Activated CD8-positive, alpha-beta memory T cell treated with anti-CD3 and anti-CD28 coated beads for 4 hours (primary cell): ENCODE measurements around the gene SLIT1.
"Not testable (repeated sequence)": the region's sequence is repeated elsewhere in the genome, so short reads cannot be mapped to it uniquely, and the experiment has no call there.

Source experiments
- DNase-seq, 2 donors: peaks; one replicate each; pipeline ENCODE4 v3.0.0-alpha.2; 2020; ENCODE audit warnings: low read depth in 2 of 2

The SLIT1 gene

DNA sequence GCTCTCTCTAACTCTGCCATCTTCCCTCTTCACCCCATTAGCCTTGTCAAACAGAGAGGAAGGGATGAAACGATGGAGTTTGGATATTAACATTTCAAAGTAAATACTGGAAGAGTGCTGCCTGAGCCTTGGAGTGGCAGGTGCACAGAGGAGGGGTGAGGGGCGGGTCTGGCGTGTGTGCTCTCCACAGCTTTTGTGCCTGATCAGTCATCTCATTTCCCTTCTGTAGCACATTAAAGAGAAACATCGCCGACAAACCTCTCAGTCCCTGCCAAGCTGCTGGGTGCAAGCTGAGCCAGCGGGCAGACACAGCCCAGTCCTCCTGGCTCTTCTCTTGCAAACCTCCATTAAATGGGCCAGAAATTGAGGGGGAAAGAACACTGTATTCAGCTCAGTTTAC lies 76.2 kb downstream of the SLIT1 start:
- DNase-seq: no peak

DNA sequence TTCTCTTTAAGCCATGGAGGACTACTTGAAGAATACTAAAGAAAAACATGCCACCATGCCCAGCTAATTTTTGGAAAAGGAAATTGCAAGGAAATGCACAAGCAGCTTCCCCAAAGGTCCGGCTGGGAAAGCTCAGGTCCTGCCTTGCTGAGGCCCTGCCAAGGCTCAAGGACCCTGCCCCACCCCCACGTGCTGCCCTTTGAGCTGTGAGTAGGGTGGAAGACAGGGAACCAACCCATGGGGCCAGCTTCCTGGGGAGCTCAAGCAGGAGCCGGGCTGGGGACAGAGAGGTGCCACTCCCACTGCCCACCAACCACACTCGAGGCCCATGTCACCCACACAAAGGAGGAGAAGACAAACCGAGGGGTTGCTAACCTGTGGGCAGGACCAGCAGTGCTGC lies 78.2 kb downstream of the SLIT1 start:
- DNase-seq: no peak

DNA sequence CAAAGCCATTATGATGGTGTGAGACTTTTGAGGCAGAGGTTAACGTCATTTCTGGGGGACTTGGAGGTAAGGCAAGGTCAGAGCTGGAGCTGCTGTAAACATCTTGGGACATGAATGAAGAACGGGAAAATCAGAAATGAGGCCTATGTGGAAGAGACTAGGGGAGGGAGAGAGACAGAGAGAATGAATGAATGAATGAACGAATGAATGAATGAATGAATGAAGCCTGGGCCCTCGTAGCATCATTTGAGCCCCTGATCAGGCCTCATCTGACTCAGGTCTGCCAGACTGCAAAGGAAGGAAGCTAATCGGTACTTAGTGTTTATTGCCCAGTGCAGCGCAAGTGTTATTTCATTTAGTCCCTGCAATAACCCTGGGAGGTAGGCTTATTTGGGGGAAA lies 79.6 kb downstream of the SLIT1 start:
- no peak for DNase-seq

DNA sequence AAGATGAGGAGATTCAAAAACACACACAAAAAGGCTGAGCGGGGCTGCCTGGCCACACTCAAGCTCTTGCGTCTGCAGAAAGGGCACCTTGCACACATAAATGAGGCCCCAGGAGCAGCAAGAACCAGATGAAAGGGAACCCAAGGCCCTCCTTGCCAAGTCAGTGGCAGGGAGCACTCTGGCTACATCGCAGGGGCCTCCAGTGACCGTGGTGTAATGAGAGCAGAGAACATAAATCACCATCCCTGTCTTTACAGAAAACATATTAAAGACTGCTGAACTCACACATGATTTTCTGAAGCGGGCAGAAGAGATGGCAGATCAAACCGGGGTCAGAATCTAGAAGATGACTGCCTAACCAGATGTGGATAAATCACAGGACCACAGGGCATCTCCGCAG lies 80.5 kb downstream of the SLIT1 start:
- no peak for DNase-seq

GRCh38 chr10:97103316-97104080 lies 82.3 kb downstream of the SLIT1 start:
- no peak for DNase-seq

GRCh38 chr10:97102441-97102840 lies 83.3 kb downstream of the SLIT1 start:
- no peak for DNase-seq

GRCh38 chr10:97101166-97101940 lies 84.4 kb downstream of the SLIT1 start:
- no peak for DNase-seq

DNA sequence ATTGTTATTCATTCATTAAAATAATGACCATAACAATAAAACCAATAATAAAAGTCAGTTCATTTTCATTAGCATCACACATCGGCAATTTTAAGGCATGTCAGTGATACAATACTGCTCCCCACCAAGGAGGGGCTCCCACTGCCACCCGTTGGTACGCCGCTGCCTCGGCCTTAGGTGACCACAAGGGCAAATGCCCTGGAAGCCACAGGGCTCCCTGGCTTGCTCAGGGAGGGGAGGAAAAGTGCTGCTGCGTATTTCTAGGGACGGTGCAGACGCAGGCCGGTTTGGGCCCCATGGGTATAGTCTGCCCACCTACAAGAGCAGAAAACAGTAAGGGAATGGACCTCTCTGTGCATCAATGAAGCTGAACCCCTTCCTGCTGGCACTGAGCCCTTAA lies 85.1 kb downstream of the SLIT1 start:
- no peak for DNase-seq

DNA sequence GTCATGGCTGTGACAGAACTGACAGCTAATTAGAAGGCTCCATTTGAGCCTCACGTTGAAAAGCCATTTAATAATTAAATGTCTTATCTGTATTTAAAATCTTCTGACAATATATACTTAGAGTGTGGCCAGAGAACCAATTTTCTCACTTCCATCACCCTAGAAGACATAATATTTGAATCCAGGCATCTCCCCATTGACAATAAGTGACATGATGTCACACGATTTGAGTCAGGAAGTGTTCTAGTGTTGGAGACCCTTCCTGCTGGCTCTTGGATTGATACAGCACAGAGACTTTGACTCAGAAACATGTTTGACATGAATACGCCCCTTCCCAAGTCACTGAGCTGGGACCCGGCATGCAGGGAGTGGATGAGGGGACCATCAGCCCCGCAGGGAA lies 85.9 kb downstream of the SLIT1 start:
- no peak for DNase-seq

- no peak for DNase-seq
These were observed 86.7 kb downstream of the SLIT1 start for GRCh38 chr10:97099089-97099488.

DNA sequence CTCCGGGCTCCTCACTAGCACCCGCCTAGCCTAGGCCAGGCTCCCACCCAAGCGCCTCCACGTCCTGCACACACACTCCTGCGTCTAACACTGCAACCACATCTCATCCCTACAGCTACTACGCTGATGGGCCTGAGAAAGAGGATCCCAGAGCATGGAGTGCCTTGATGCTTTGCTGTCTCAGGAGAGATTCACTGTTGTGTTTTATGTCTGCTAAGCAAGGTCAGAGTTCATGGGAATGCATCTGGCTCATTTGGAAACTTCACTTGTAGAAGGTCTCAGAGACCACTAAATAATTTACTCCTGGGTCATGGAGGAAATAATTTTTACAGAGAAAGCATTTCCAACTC lies 88.7 kb downstream of the SLIT1 start:
- DNase-seq: no peak

GRCh38 chr10:97096261-97097083 lies 89.3 kb downstream of the SLIT1 start:
- DNase-seq: peak in 1 of 2 donors; percentile 6

DNA sequence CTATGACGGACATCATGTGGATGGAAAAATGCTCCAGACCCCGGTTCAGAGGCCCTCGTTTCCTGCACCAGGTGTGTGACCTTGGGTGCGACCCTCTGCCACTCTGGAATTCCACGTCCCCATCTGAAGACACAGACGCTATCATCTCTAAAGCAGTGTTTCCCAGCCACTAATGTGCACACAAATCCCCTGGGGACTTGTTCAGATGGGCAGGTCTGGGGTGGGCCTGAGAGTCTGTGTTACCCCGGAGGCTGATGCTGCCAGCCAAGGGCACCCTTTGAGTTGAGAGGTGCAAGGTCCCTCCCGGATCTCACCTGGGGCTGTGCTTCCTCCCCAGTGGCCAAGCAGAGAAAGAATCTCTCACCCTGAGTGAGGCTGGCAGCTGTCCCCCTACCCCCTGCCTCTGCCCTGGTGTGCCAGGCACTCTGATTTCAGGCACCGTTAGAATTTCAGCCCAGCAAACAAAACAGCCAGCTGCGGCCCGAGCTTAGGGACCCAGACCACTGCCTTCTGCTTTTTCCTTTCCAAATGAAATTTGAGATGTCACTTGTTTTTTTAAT lies 90.0 kb downstream of the SLIT1 start:
- DNase-seq: no peak

DNA sequence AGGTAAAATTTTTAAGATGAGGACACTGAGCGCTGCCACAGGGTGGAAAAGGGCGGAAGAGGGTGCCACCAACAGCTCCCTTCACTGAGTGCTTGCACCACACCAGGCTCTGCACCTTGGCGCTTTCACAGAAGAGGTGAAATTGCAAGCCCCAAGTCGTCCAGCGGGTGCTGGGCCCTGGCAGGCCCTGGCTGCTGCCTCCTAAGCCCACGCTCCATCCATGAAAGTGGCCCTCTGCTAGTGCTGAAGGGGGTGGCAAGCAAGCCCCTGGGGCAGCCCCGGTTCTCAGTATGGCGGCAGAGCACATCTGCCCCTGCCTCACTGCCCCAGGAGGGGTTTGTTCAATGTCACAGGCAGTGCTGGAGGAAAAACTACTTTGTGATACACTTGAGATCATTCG lies 95.1 kb downstream of the SLIT1 start:
- DNase-seq: no peak

DNA sequence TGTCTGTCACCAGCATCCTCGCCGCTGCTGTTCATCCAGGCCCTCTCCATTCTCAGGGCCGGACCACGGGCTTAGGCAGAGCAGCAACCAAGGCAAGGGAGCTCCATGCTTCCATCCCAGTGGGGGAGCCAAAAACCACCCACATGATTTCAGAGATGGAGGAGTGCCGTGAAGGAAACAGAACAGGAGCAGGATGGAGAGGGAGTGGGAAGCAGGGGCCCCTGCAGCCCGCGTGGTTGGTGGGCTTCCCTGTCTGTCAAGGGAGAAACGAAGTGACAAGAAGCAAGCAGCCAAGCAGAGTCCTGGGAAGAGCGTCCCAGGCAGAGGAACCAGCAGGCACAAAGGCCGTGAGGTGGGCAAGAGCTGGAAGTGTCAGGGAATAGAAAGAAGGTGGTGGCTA lies 95.7 kb downstream of the SLIT1 start:
- DNase-seq: no peak

- no peak for DNase-seq
These were observed 96.4 kb downstream of the SLIT1 start for GRCh38 chr10:97089209-97089870.

DNA sequence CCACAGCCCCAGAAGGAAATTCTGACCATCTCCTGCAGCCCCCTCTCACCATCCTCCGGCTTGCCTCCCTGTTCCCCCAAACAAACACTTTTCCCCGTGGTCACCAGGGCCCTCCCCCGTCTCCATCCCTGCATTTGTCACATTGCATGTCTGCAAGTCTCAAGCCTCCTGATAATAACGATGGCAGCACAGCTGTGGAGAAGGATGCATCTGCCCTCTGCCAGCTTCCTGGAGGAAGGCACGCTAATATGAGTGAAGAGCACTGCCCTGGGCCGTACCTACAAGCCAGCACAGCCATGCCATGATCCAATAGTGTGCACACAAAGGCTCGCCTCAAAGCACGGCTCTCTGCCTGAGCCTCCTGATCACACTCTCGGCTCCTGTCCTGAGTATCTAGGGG lies 98.5 kb downstream of the SLIT1 start:
- DNase-seq: no peak

DNA sequence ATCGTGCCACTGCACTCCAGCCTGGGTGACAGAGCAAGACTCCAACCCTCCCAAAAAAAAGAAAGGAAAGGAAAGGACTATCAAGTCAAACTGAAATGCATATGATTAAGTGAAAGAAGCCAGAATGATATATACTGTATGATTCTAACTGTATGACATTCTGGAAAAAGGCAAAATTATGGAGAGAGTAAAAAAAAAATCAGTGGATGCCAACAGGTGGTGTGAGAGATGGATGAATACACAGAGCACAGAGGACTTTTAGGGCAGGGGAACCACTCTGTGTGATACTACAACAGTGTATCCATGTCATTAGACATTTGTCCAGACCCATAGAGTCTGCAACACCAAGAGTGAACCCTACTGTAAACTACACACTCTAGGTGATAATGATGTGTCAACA lies 99.2 kb downstream of the SLIT1 start:
- DNase-seq: no peak

- DNase-seq: no peak
These were observed 102.4 kb downstream of the SLIT1 start for GRCh38 chr10:97083228-97083829.

DNA sequence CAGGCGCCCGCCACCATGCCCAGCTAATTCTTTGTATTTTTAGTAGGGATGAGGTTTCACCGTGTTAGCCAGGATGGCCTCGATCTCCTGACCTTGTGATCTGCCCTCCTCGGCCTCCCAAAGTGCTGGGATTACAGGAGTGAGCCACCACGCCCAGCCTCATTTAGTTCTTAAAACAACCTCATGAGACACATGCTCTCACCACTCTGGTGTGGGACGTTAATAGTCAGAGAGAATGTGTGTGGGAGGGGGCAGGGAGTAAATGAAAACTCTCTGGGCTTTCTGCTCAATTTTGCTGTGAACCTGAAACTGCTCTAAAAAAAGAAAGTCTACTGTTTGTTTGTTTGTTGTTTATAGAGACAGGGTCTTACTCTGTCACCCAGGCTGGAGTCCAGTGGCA lies 103.2 kb downstream of the SLIT1 start:
- not testable (repeated sequence) for DNase-seq

GRCh38 chr10:97081621-97082235 lies 104.0 kb downstream of the SLIT1 start:
- peak in 1 of 2 donors; percentile 12 for DNase-seq
